Measurements from ENCODE around the gene EPS15.
"Not testable (repeated sequence)": the region's sequence is repeated elsewhere in the genome, so short reads cannot be mapped to it uniquely, and the experiment has no call there.

The EPS15 gene

GRCh38 chr1:51463561-51463960 lies 55.5 kb downstream of the EPS15 start:
- no peak for DNase-seq

GRCh38 chr1:51462289-51462688 lies 56.8 kb downstream of the EPS15 start:
- DNase-seq: not testable (repeated sequence)

GRCh38 chr1:51454554-51454953 lies 64.5 kb downstream of the EPS15 start:
- no peak for DNase-seq

DNA sequence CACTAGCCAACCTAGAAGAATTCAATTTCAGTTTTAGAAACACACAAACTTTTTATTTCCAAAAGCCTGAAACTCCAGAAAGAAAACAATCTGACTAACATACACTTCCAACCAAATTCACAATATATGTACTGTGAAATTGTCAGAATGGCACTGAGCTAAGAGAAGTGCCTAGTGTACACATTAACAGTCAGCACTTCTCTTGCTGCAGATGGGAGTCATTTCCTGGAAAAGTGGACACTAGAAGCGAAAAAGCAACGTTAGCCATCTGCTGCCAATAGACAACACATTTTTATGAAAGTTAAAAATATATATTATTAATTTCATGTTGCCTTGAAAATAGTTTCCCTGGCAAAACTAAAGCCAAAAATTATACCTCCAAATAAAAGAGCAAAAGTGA lies 66.1 kb downstream of the EPS15 start:
- no peak for DNase-seq

DNA sequence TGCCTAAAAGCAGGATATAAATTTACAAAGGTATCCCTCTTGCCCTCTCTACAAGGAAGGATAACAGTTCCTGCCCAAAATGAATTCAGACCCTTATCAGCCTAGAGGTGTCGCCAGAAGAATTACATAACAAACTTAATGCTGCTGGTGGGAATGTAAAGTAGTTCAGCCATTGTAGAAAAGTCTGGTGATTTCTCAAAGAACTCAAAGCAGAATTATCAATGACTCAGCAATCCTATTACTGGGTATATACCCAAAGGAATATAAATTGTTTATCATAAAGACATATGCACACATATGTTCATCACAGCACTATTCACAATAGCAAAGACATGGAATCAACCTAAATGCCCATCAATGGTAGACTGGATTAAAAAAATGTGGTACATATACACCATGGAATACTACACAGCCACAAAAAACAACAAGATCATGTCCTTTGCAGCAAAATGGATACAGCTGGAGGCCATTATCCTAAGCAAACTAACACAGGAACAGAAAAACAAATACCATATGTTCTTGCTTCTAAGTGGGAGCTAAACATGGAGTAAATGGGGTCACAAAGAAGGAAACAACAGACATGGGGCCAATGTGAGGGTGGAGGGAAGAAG lies 70.1 kb downstream of the EPS15 start:
- DNase-seq: not testable (repeated sequence)

DNA sequence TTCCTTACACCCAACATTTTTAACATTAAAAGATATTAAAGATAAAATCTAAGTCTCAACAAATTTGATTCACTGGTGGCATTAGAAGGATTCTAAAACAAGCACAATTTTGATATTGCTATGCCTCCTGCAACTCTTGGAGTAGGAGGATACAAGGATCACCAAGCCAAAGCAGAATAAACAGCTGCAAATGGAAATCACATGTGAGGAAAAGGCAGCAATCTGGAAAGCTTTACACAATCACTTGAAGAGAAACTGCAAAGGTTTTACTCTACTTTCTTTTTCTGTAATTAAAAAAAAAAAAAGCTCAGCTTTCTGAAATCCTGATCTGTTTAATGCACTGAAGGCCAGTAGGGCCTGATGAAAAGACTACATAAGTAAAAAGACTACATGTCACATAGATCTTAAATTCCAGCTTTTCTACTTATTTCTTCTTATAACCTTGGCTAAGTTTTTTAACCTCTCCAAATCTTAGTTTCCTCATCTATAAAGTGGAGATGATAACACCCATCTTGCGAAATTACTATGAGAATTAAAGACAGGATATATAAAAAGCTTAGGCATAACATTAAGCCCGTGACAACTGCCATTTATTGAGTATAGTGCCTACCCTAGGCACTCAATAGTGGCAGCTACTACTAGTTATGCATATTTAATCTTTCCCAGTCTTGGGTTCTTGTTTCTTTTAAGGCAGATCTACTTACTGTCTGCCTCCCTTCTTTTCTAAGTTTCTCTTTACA lies 73.5 kb downstream of the EPS15 start:
- DNase-seq: no peak

DNA sequence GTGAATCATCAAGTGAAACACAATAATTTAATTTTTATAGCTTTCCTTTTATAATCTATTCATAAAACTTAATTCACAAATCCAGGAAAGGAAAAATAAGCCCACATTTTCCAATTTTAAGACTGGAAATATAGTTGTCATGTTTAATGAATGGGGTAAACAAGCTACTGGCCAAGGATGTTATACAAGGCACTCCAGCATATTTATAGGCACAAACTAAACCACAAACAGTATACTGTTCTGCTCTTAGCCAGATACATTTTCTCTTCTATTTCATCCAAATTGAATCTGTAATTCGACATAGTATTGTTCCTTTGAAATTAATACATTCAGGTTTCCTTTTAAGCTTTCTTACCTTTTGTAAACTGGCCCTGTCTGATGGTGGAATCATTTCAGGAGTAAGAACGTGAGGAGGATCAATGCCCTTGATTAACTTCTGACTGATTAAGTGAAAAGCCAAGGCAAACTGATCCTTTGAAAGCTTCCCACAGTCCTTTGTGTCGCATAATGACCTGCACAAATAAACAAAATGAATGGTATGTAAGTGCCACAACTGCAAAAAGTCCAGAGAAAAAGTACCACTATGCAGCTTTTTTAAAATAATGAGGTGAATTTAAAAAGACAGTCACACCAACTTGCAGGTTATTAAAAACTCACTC lies 74.4 kb downstream of the EPS15 start:
- DNase-seq: no peak

- no peak for DNase-seq
Observed at GRCh38 chr1:51444096-51444495, 75.0 kb downstream of the EPS15 start.

GRCh38 chr1:51443555-51443954 lies 75.5 kb downstream of the EPS15 start:
- DNase-seq: no peak

DNA sequence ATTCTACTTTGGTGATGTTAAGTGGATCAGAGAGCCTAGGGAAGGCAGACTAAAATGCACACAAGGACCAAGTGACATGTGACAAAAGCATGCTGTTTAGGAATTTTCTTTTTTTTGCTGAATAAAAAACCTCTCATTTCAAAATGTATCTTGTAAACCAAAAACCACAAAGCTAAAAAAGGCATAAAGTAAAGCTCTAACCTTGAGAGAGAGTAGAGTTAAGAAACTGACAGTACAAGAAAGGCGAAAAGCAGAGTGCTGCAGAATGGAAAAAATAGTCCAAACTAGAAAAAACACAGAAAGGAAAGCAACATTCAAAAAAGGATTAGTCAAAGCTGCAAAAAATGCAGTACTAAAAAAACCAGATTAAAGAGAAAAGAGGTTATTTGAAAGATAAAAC lies 76.5 kb downstream of the EPS15 start:
- no peak for DNase-seq

GRCh38 chr1:51442198-51442597 lies 76.9 kb downstream of the EPS15 start:
- DNase-seq: no peak

DNA sequence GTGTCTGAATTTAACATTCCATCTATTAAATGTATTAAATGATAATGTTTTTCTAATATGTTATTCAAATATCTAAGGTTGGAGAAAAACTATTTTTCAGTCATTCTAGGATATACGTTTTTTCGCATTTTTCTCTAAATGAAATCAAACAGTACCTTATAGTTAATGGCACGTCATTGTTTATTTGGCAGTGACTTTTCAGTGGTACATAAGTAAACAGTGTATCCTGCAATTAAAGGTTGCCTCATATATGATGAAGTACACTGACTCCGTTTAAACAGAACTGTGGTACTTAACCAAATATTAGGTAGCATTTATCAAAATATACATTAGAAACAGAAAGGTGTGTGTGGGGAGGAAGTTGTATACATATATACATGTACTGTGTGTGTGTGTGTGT lies 79.2 kb downstream of the EPS15 start:
- no peak for DNase-seq

- no peak for DNase-seq
Observed at GRCh38 chr1:51439053-51439452, 80.0 kb downstream of the EPS15 start.

DNA sequence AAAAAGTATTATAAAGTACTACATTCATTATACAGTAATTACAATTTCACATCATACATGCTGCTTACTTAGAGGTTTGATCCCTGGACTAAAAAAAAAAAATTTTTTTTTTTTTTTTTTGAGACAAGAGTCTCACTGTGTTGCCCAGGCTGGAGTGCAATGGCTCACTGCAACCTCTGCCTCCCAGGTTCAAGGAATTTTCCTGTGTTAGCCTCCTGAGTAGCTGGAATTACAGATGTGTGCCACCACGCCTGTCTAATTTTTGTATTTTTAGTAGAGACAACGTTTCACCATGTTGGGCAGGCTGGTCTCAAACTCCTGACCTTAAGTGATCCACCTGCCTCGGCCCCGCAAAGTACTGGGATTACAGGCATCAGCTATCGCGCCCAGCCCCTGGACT lies 81.7 kb downstream of the EPS15 start:
- DNase-seq: not testable (repeated sequence)

DNA sequence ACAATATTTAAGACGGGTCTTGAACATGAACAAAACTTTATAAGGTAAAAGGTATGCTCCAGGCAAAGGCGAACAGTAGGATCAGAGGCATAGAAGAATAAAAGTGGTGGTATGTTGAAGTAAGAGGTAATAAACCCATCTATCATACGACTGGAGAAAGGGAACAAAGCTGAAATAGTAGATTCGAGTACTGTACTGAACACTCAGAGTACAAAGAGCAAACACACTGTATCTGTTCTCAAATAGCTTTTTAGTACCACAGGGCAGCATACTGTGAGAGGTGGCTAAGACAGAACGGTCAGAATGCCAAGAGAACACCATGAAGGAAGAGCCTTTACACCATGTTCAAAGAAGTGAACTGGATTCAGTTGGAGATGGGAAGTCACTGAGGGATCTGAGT lies 83.2 kb downstream of the EPS15 start:
- DNase-seq: no peak

GRCh38 chr1:51433972-51434510 lies 85.0 kb downstream of the EPS15 start:
- DNase-seq: no peak

- no peak for DNase-seq
Observed at GRCh38 chr1:51433269-51433971, 85.6 kb downstream of the EPS15 start.

DNA sequence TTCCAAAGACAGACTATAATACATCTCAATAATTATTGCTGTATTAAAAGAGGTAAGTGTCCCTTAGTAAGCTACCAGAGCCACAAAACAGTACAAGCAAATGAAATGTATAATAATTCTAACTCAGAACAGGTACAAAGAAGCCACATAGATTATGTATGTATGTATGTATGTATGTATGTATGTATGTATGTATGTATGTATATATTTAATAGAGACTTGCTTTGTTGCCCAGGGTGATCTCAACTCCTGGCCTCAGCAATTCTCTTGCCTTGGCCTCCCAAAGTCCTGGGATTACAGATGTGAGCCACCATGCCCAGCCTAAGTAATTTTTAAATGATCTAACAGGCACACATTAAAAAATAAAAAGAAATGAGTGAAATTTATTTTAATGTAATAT lies 86.9 kb downstream of the EPS15 start:
- no peak for DNase-seq

DNA sequence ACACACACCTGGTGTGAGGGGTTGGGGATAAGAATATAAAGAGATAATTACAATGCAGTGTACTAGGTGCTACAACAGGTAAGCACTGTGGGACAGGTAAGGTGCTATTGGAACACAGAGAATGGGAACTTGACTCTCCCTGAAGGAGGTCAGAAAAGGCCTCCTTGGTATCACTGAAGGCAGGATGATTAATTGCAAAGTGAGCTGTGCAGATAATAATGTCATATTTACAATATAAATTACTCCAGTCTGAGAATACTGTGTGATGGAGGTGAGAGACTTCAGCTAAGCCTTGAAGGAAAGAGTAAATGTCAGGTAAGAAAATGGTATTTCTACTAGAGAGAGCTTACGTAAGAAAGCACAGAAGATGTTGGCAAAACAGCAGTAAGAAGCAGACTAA lies 91.6 kb downstream of the EPS15 start:
- DNase-seq: no peak

GRCh38 chr1:51425955-51426354 lies 93.1 kb downstream of the EPS15 start:
- DNase-seq: no peak

- no peak for DNase-seq
Observed at GRCh38 chr1:51425273-51425672, 93.8 kb downstream of the EPS15 start.

- DNase-seq: no peak
Observed at GRCh38 chr1:51423073-51423821, 95.8 kb downstream of the EPS15 start.
